Suprapubic skin (tissue), 3 donors: ENCODE measurements around the gene EIF5.

Source experiments
- POLR2AphosphoS5 ChIP-seq, 3 donors: sonication (generic); formaldehyde crosslinking; IDR thresholded peaks; one replicate each; pipeline ENCODE4 v1.6.1; 2017; ENCODE audit warnings: antibody characterized with exemption in 3 of 3
- TF ChIP-seq, protein P1 (sequence below), 2 donors: fragments of 200-600 bp in 1 of 2; fragments of 450-650 bp in 1 of 2; sonication (generic) in 1 of 2; IDR thresholded peaks; one replicate each; pipeline ENCODE4 v1.5.1; 2016 to 2019; ENCODE audit warnings: antibody characterized with exemption in 2 of 2, mild to moderate bottlenecking in 1 of 2, moderate library complexity in 1 of 2

DNA sequence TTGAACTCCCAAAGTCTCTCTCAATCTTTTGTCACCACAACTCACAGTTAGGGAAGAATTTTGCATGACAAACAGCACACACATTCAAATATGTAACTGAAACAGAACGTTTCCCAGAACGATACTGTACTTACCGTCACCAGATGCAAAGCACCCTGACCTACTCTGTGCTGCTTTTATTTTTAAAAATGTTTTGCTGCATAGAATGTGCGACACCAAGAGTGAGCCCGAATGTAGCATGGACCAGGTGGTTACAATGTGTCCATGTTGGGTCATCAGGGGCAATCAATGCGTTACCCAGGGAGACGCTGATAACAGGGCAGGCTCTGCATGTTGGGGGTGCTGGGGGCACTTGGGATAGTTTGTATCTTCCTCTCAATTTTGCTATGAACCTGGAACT lies 14.6 kb upstream of the EIF5 start:
- no peak for TF ChIP-seq POLR2AphosphoS5 (IDR thresholded peaks at IDR 0.05)
- TF ChIP-seq, protein P1, sequence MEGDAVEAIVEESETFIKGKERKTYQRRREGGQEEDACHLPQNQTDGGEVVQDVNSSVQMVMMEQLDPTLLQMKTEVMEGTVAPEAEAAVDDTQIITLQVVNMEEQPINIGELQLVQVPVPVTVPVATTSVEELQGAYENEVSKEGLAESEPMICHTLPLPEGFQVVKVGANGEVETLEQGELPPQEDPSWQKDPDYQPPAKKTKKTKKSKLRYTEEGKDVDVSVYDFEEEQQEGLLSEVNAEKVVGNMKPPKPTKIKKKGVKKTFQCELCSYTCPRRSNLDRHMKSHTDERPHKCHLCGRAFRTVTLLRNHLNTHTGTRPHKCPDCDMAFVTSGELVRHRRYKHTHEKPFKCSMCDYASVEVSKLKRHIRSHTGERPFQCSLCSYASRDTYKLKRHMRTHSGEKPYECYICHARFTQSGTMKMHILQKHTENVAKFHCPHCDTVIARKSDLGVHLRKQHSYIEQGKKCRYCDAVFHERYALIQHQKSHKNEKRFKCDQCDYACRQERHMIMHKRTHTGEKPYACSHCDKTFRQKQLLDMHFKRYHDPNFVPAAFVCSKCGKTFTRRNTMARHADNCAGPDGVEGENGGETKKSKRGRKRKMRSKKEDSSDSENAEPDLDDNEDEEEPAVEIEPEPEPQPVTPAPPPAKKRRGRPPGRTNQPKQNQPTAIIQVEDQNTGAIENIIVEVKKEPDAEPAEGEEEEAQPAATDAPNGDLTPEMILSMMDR (IDR thresholded peaks at IDR 0.05): no peak
